BJ (cell line): Measurements from ENCODE around the gene FCMR. TPM values are rescaled to one million over a fixed set of nuclear protein-coding genes. Genes with fewer than 3 reads are reported as not detected.

Source experiments
- CTCF ChIA-PET: fragments of 350-600 bp; formaldehyde crosslinking; extraction: SDS; loops from one replicate; lab custom pipeline; 2021; ENCODE audit warnings: antibody characterized with exemption, inconsistent platforms; lab: Yijun Ruan, JAX
- POLR2A ChIA-PET: fragments of 300-600 bp; sonication (Branson Sonifier 250); formaldehyde crosslinking; extraction: SDS; loops from one replicate; lab custom pipeline; 2021; ENCODE audit warnings: antibody characterized with exemption; lab: Charles Lee
- DNase-seq: peaks from one replicate; pipeline ENCODE4 v3.0.0-alpha.2; 2011; ENCODE audit warnings: low read depth
- H3K27me3 ChIP-seq: 2 replicates; pipeline ENCODE4 v1.6.0; 2011; ENCODE audit warnings: low read length; ENCODE audit not compliant: control insufficient read depth, insufficient read depth
- H3K36me3 ChIP-seq: 2 replicates; pipeline ENCODE4 v1.5.1; 2011; ENCODE audit warnings: low read length; ENCODE audit not compliant: control insufficient read depth, insufficient read depth
- H3K4me3 ChIP-seq: 2 replicates; pipeline ENCODE4 v1.5.1; 2011; ENCODE audit warnings: low read depth, mild to moderate bottlenecking, control low read depth, low read length
- polyA plus RNA-seq: library from polyadenylated mRNA; depleted of rRNA; stranded (reverse); fragments of >200 nt; gene quantifications from 2 replicates; pipeline ENCODE4 v1.2.3, GENCODE V29; 2011
- TF ChIP-seq, protein P1 (sequence below): IDR thresholded peaks from 2 replicates; pipeline ENCODE4 v1.5.1; 2011; ENCODE audit warnings: low read depth, mild to moderate bottlenecking, control low read depth, inconsistent platforms, low read length, moderate library complexity; ENCODE audit not compliant: insufficient read depth

The FCMR gene
- polyA plus RNA-seq, 1 experiment = 1.4 TPM

DNA sequence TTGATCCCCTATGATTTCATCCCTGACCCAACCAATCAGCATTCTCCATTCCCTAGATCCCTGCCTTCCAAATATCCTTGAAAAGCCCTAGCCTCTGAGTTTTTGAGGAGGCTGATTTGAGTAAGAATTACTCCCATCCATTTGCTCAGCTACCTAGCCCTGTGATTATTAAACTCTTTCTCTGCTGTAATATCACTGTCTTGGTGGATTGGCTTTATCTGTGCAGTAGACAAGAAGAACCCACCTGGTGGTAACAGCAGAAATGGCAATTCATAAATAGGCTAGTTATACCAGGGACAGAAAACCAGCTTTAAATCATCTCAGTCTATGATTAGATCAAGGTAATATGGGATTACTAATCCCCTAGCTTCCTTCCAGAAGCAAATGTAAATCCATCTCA lies 43.3 kb downstream of the FCMR start:
- ChIA-PET POLR2A (no interaction called here), CTCF (interaction anchor here (1.1 to 2.9 kb wide), 3 partner anchors 8 to 34 kb away, joined by 3 to 11 read pairs (median 5); partner anchors contain the start of gene IL20)
- Histone ChIP-seq H3K4me3 (no peak overlapping the region), H3K27me3 (no peaks in the 10 kb centered on the region), H3K36me3 (no peaks in the 10 kb centered on the region)
- TF ChIP-seq, protein P1, sequence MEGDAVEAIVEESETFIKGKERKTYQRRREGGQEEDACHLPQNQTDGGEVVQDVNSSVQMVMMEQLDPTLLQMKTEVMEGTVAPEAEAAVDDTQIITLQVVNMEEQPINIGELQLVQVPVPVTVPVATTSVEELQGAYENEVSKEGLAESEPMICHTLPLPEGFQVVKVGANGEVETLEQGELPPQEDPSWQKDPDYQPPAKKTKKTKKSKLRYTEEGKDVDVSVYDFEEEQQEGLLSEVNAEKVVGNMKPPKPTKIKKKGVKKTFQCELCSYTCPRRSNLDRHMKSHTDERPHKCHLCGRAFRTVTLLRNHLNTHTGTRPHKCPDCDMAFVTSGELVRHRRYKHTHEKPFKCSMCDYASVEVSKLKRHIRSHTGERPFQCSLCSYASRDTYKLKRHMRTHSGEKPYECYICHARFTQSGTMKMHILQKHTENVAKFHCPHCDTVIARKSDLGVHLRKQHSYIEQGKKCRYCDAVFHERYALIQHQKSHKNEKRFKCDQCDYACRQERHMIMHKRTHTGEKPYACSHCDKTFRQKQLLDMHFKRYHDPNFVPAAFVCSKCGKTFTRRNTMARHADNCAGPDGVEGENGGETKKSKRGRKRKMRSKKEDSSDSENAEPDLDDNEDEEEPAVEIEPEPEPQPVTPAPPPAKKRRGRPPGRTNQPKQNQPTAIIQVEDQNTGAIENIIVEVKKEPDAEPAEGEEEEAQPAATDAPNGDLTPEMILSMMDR = no peak; the same call in 1 of the 2 replicates
- DNase-seq = no peak

DNA sequence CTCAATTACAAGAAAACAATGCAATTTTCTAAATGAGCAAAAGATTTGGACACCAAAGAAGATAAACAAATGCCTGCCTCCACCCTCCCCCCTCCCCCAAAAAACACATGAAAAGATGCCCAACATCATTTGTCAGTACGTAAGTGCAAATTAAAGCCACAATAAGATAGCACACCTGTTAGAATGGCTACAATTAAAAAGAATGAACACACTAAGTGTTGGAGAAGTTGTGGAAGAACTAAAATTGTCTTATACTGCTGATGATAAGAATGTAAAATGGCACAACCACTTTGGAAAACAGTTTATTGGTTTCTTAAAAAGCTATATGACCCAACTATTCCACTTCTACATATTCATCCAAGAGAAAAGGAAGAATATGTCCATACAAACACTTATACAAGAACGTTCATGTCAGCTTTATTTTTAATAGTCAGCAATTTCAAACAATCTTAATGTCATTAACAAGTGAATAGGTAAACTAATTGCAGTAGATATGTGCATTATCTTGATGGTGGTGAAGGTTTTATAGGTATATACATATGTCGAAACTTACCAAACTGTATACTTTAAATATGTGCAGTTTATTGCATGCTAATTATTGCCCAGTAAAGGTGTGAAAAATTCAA lies 45.9 kb downstream of the FCMR start:
- no peaks in the 10 kb centered on the region for H3K27me3 ChIP-seq
- ChIA-PET CTCF (interaction anchor here (2.9 kb wide), 1 partner anchor 11 kb away, joined by 11 read pairs; the partner anchor contains the start of gene IL20), POLR2A (no interaction called here)
- TF ChIP-seq, protein P1 = no peak
- no peak for DNase-seq
- H3K4me3 ChIP-seq = no peak overlapping the region
- no peaks in the 10 kb centered on the region for H3K36me3 ChIP-seq

DNA sequence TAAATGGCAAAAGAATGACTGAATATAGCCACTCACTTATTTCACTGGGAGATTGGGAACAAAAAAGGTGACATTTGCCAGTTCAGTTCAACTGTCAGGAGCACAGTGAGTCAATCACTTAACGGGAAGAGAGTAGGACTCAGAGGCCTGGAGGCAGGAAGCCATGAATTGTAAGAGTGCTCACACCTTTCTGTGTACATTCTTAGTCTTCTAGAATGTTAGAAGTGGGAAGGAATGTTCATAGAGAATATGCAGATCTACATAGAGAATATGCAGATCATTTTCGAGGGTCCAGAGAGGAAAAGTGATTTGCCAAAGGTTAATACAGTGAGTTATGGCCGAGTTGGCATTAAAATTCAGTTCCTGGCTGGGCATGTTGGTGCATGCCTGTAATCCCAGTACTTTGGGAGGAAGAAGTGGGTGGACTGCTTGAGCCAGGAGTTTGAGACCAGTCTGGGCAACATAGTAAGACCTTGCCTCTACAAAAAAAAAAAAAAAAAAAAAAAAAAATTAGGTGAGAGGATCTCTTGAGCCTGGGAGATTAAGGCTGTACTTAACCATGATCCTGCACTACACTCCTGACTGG lies 48.0 kb downstream of the FCMR start:
- ChIA-PET POLR2A (no interaction called here), CTCF (interaction anchor here (0.6 to 2.6 kb wide), 5 partner anchors 9 to 255 kb away, joined by 3 to 9 read pairs (median 6); partner anchors contain the start of gene IL20)
- TF ChIP-seq, protein P1 = no peak

DNA sequence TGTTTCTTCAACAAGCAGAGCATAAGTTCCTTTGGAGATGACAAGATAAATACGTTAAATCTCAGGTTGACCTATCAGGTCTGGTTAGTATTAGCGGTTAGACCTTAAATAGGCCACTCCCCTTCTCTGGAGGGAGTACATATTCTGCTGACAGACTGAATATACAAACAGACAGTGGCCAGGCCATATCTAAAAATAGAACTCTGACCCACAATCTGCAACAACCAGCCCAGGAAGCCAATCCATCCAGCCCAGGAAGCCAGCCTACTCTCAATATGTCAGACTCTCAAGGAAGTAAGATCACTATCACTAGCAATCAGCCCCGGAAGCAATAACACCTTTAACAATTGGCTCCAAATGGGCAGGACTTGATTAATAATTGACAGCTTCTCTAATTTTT lies 49.6 kb downstream of the FCMR start:
- DNase-seq = no peak
- CTCF ChIA-PET = interaction anchor here (0.9 to 2.6 kb wide), 5 partner anchors 10 to 48 kb away, joined by 3 to 9 read pairs (median 4); no protein-coding TSS in a partner anchor

More for the DNA sequence above, 48.0 kb downstream of the FCMR start:
- Histone ChIP-seq H3K27me3 (no peaks in the 10 kb centered on the region), H3K4me3 (no peak overlapping the region), H3K36me3 (no peaks in the 10 kb centered on the region)
- DNase-seq = no peak

DNA sequence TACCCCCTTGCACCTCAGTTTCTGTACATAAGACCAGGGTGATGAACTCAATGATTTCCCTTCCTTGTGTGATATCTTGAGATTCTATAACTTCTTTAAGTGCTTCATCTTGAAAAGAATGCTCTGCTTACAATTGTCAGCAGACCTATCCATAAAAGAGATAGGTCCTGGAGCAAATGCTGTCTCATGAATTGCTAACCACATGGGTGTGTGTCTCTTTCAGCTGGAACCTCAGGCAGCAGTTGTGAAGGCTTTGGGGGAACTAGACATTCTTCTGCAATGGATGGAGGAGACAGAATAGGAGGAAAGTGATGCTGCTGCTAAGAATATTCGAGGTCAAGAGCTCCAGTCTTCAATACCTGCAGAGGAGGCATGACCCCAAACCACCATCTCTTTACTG lies 53.5 kb downstream of the FCMR start:
- DNase-seq = no peak
- Histone ChIP-seq H3K36me3 (no peaks in the 10 kb centered on the region), H3K27me3 (peaks cover 4% of the 10 kb centered on the region; the same call in 1 of the 2 replicates), H3K4me3 (no peak overlapping the region)
- ChIA-PET POLR2A (no interaction called here), CTCF (interaction anchor here (0.6 to 1.3 kb wide), 3 partner anchors 40 to 205 kb away, joined by 3 to 4 read pairs (median 3); no protein-coding TSS in a partner anchor)
- TF ChIP-seq, protein P1 = no peak

More for the DNA sequence above, 49.6 kb downstream of the FCMR start:
- TF ChIP-seq, protein P1 = no peak
- POLR2A ChIA-PET = no interaction called here
- Histone ChIP-seq H3K36me3 (no peaks in the 10 kb centered on the region), H3K27me3 (no peaks in the 10 kb centered on the region), H3K4me3 (no peak overlapping the region)
